K562 (cell line): ENCODE measurements around the gene IPO11.

Experiments
- AFF4 ChIP-seq: sonication (generic); formaldehyde crosslinking; IDR thresholded peaks from 2 replicates; pipeline ENCODE4 v1.8.0; 2023; ENCODE audit warnings: mild to moderate bottlenecking, missing genetic modification reagents
- ATF4 ChIP-seq: fragments of 450-650 bp; formaldehyde crosslinking; IDR thresholded peaks from 2 replicates; pipeline ENCODE4 v1.4.0; 2022; ENCODE audit warnings: mild to moderate bottlenecking, moderate library complexity
- MAX ChIP-seq: sonication (generic); formaldehyde crosslinking; IDR thresholded peaks from 2 replicates; pipeline ENCODE4 v1.9.0; 2022; ENCODE audit warnings: mild to moderate bottlenecking, missing genetic modification reagents
- MEIS2 ChIP-seq: fragments of 450-650 bp; IDR thresholded peaks from 2 replicates; pipeline ENCODE4 v1.6.1; 2014; ENCODE audit warnings: mild to moderate bottlenecking; ENCODE audit not compliant: partially characterized antibody
- POLR2A ChIP-seq: fragments of 450-650 bp; conservative IDR thresholded peaks from 2 replicates; pipeline ENCODE4 v1.6.1; 2016
- POLR2AphosphoS5 ChIP-seq: IDR thresholded peaks from 2 replicates; pipeline ENCODE4 v1.6.1; 2011; ENCODE audit warnings: mild to moderate bottlenecking, low read depth, low read length, moderate library complexity; ENCODE audit not compliant: control insufficient read depth, insufficient read depth
- TRIM28 ChIP-seq: fragments of 450-650 bp; IDR thresholded peaks from 2 replicates; pipeline ENCODE4 v1.6.1; 2017
- YY1 ChIP-seq, 3 experiments: IDR thresholded peaks; 2 replicates each; pipeline ENCODE4 v1.6.1; 2011; ENCODE audit warnings: low read length in 2 of 3, mild to moderate bottlenecking in 2 of 3, moderate library complexity in 2 of 3, borderline replicate concordance in 1 of 3, control low read depth in 1 of 3, low read depth in 1 of 3; ENCODE audit not compliant: insufficient read depth in 3 of 3, insufficient replicate concordance in 2 of 3, control insufficient read depth in 1 of 3, insufficient read length in 1 of 3; ENCODE audit errors: extremely low read depth in 1 of 3

- no peak for TF ChIP-seq POLR2AphosphoS5
- no peak for TF ChIP-seq YY1 (IDR thresholded peaks at IDR 0.05; ENCODE audit: borderline replicate concordance in 1 of 3, control insufficient read depth in 1 of 3, extremely low read depth in 1 of 3, insufficient read depth in 3 of 3, insufficient read length in 1 of 3, insufficient replicate concordance in 2 of 3, low read depth in 1 of 3, low read length in 2 of 3)
- no peak for TF ChIP-seq MAX
- no peak for TF ChIP-seq ATF4 (CRISPR knock-in tag)
- TF ChIP-seq TRIM28: no peak
- TF ChIP-seq POLR2A: no peak
- TF ChIP-seq MEIS2: no peak
- no peak for TF ChIP-seq AFF4
Measured at GRCh38 chr5:62590387-62590786, 177.8 kb downstream of the IPO11 start.
